Pancreas (tissue), 10 donors: ENCODE results near the gene TES. TPM values are rescaled to one million over a fixed set of nuclear protein-coding genes. Genes with fewer than 3 reads are reported as not detected.
"Not testable (repeated sequence)": the region's sequence is repeated elsewhere in the genome, so short reads cannot be mapped to it uniquely, and the experiment has no call there.

ENCODE experiments used
- ATAC-seq, 4 donors: fragments of 200-7000 bp; cut with Tn5 transposase; one replicate each; pipeline versions ENCODE4 v1.8.0 to v1.9.1; 2020; ENCODE audit warnings: mild to moderate bottlenecking in 4 of 4, moderate library complexity in 4 of 4
- DNase-seq, 6 donors: peaks; one replicate each; pipeline ENCODE4 v3.0.0-alpha.2; 2020
- FAIRE-seq: peaks from 2 replicates; lab custom pipeline; 2012; peaks lifted over from hg19 to GRCh38; lab: Jason Lieb, UNC
- H3K27ac ChIP-seq, 4 donors: fragments of 200-600 bp; sonication (generic); 1 replicate in 3 of 4; 2 replicates in 1 of 4; pipeline versions ENCODE4 v1.5.0 to v1.8.0; 2020
- H3K27me3 ChIP-seq, 4 donors: fragments of 200-600 bp; one replicate each; pipeline ENCODE4 v1.8.0; 2021
- H3K36me3 ChIP-seq, 3 donors: fragments of 200-600 bp; sonication (generic) in 1 of 3; one replicate each; pipeline versions ENCODE4 v1.5.0 to v1.8.0; 2020 to 2021
- H3K4me1 ChIP-seq, 3 donors: fragments of 200-600 bp; one replicate each; pipeline ENCODE4 v1.8.0; 2021
- H3K4me3 ChIP-seq, 4 donors: fragments of 200-600 bp; sonication (generic) in 2 of 4; one replicate each; pipeline versions ENCODE4 v1.5.0 to v1.8.0; 2020 to 2021
- H3K9me3 ChIP-seq, 4 donors: fragments of 200-600 bp; one replicate each; pipeline ENCODE4 v1.8.0; 2021
- CTCF ChIP-seq, 4 donors: fragments of 200-600 bp; sonication (generic) in 3 of 4; IDR thresholded peaks; one replicate each; pipeline versions ENCODE4 v1.5.0 to v1.8.0; 2021; ENCODE audit warnings: antibody characterized with exemption in 4 of 4
- WGBS, 2 donors: extraction: QIAGEN DNeasy Blood & Tissue Kit; methylation state at CpG; one replicate each; pipeline ENCODE4 v1.1.7; 2013; 5-methylcytosine and 5-hydroxymethylcytosine counted together
- intact Hi-C, 3 donors: fragments of 100-400 bp; cut with DNase I; formaldehyde crosslinking; loops; one replicate each; pipeline versions ENCODE4 v1.11.1 to v1.14.2; 2022
- polyA plus RNA-seq, 2 donors: library from polyadenylated mRNA; stranded (reverse); fragments of 200-250 nt; gene quantifications; one replicate each; pipeline ENCODE4 v1.2.3, GENCODE V29; 2013
- total RNA-seq, 6 donors: library from RNA; stranded (reverse); fragmentation: NEBNext Ultra II Directional in 4 of 6; extraction: Animal tissue kit (Norgen Biotek cat#: 25700) in 4 of 6; gene quantifications; one replicate each; pipeline versions ENCODE4 v1.2.1 to v1.2.4, GENCODE V29; 2021 to 2023
- donor health status: healthy with polysubstance abuse.
- donor health status: DM: no; HTN: no; CAD: no; lungs with moderate emphysema.
- donor health status: DM: no; HTN: no; CAD: no.
- donor health status: control.
- donor health status: control.
- donor health status: Bipolar disorder and iron deficiency.
- donor health status: DM: yes; HTN: yes; CAD: no.
- donor health status: DM: no; HTN: no; CAD: no.
- donor health status: DM: no; HTN: no; CAD: no.
- donor health status: DM: yes; HTN: yes; CAD: no.

The TES gene
- total and polyA plus RNA-seq, 8 donors, result 10.6 to 37.0 (median 20.0) TPM

DNA sequence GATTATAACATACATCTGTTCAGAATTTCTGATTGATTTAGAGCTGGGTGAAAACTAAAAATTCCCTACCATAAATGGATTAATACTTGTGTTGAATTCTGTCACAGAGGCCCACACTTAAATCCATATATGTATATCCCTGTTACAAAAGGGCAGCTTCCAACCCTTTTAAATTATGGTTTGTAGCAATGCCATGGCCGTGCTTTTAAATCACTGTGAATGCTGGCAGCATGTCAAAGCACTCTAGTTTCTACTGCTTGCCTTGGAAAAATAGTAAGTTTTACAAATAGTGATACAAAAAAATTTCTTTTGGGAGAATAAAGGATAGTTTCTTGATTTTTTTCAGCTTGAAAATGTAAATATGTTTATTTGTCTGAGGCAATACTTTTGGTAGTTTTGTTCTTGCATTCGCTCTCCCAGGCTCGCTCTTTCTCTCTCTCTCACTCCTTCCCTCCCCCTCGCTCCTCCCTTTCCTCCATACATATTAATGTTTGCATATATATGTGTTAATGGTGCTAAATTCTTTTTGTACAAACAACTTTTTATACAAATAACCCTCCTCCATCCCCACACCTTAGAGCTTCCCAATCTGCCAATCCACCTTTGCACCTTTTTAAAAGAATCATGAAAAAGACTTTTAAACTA is 29.8 kb downstream of the TES start:
- H3K27ac ChIP-seq, result no peak overlapping the region
- DNase-seq (no peak), ATAC-seq (no peak), FAIRE-seq (no peak)
- H3K27me3 ChIP-seq, result no peaks in the 10 kb centered on the region
- intact Hi-C loops, result no loop called here
- no peaks in the 10 kb centered on the region for H3K36me3 ChIP-seq
- no peak for TF ChIP-seq CTCF (IDR thresholded peaks at IDR 0.05)
- 82 to 90% methylated on average over 4 of the region's 4 CpGs for WGBS, 2 donors
- no peaks in the 10 kb centered on the region for H3K9me3 ChIP-seq
- H3K4me3 ChIP-seq, result no peak overlapping the region
- H3K4me1 ChIP-seq, result peaks cover 0 to 8% (median 0%) of the 10 kb centered on the region in 3 donors

DNA sequence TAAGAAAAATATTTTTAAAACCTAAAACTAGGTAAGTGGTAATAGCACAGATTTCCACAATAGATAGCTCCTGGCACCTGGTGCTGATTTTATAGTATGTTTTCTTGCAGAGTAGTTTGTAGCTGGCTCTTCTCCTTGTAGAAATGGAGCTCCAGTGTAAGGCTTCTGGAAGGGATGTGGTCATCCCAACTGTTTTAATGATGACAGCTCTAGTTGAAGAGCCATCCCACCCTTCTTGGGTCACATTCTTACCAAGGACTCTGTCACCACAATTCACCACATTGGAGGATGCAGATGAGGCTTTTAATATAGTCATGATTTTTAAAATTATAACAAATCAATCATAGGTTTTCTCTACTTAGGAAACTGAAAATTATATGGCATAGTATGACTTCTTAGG is 31.0 kb downstream of the TES start:
- H3K27me3 ChIP-seq, result no peaks in the 10 kb centered on the region
- TF ChIP-seq CTCF (IDR thresholded peaks at IDR 0.05), result no peak
- ATAC-seq, result no peak
- FAIRE-seq, result no peak
- no peak for DNase-seq
- H3K9me3 ChIP-seq, result no peaks in the 10 kb centered on the region
- no peak overlapping the region for H3K4me3 ChIP-seq
- intact Hi-C loops, result no loop called here
- H3K4me1 ChIP-seq, result peaks cover 0 to 8% (median 0%) of the 10 kb centered on the region in 3 donors
- no peak overlapping the region for H3K27ac ChIP-seq
- no peaks in the 10 kb centered on the region for H3K36me3 ChIP-seq

DNA sequence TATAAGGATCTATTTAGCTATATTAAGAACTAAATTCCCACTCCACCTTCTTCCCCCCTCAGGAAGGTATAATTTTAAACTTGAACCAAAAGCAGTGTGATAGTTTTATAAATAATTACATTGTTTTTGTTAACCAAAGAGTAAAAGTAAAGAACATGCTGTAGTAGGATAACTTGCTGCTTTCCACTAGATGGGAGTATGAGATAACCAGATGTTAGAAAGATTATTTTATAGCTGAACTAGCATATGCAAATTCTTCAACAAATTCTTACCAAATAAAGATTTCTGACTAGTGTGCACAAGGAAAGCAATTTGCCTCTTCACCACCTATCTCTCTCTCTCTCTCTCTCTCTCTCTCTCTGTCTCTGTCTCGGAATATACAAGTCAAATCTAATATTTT is 31.8 kb downstream of the TES start:
- H3K4me1 ChIP-seq, result peaks cover 0 to 8% (median 0%) of the 10 kb centered on the region in 3 donors
- TF ChIP-seq CTCF (IDR thresholded peaks at IDR 0.05), result no peak
- intact Hi-C loops, result no loop called here
- FAIRE-seq (no peak), ATAC-seq (no peak), DNase-seq (no peak)
- 80 to 93% methylated on average over 1 of the region's 1 CpG for WGBS, 2 donors
- H3K4me3 ChIP-seq, result no peak overlapping the region
- no peak overlapping the region for H3K27ac ChIP-seq
- H3K27me3 ChIP-seq, result no peaks in the 10 kb centered on the region
- H3K9me3 ChIP-seq, result no peaks in the 10 kb centered on the region
- H3K36me3 ChIP-seq, result no peaks in the 10 kb centered on the region

- intact Hi-C loops, result no loop called here
- Histone ChIP-seq H3K4me3 (no peak overlapping the region), H3K4me1 (peaks cover 0 to 8% (median 0%) of the 10 kb centered on the region in 3 donors), H3K36me3 (no peaks in the 10 kb centered on the region), H3K27me3 (no peaks in the 10 kb centered on the region), H3K9me3 (no peaks in the 10 kb centered on the region), H3K27ac (no peak overlapping the region)
- ATAC-seq, result no peak
- TF ChIP-seq CTCF (IDR thresholded peaks at IDR 0.05), result no peak
- DNase-seq, result no peak
- no peak for FAIRE-seq
Measured at GRCh38 chr7:116242759-116243158, 32.4 kb downstream of the TES start.

- H3K4me3 ChIP-seq, H3K36me3 ChIP-seq, H3K9me3 ChIP-seq, ATAC-seq, H3K4me1 ChIP-seq, H3K27me3 ChIP-seq, H3K27ac ChIP-seq, intact Hi-C loops, DNase-seq, FAIRE-seq: not testable (repeated sequence)
- WGBS, 2 donors, result 97% methylated on average over 5 of the region's 5 CpGs
Measured at GRCh38 chr7:116244803-116245202, 34.5 kb downstream of the TES start.
